GM10266 (cell line): ENCODE results near the gene TEKTIP1.

Experiments used
- DNase-seq: peaks from one replicate; pipeline ENCODE4 v3.0.0; 2012; ENCODE audit errors: extremely low spot score
- TF ChIP-seq, protein P1 (sequence below): IDR thresholded peaks from 2 replicates; pipeline ENCODE4 v1.5.1; 2012; ENCODE audit warnings: mild to moderate bottlenecking, low read depth; ENCODE audit not compliant: control insufficient read depth, insufficient read depth; ENCODE audit errors: missing control alignments

The TEKTIP1 gene

DNA sequence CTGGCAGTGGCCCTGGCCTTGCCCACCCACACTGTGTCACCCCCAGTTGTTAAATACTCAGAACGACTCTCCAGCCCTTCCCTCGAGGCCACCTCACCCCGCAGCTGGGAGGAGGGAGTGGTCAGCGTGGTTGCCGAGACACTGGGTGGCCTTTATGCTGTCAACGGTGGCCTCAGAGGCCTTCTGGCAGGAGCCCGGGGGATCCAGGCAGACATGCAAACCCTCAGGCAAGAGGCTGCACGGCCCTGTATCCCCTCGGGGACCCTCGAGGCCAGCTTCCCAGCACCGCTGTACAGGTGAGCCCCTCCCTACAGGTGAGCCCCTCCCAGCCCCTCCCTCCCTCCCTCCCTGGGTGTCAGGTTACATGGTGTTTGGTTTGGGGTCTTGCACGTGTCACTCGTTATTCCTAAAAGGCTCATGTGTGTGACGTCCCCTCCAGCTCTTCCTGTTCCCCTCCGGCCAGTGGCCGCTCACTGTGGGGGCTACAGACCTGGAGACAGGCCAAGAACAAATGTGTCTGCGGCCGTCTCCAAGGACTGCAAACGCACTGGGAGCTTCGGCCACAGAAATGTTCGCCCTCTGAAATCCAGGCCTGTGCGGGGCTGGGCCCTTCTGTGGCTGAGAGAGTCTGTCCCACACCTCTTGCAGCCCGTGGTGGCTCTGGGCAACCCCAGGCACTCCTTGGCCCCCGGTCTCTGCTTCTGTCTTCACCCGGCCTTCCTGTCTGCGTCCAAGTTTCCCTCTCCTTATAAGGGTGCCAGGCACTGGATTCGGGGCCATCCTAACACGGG is at the start of gene TEKTIP1:
Gene TEKTIP1, plus strand, starts transcription at position 210 of the 791 bp plus-strand sequence. Its CDS starts 4 bp downstream, at position 214.
- DNase-seq: no peak
- TF ChIP-seq, protein P1, sequence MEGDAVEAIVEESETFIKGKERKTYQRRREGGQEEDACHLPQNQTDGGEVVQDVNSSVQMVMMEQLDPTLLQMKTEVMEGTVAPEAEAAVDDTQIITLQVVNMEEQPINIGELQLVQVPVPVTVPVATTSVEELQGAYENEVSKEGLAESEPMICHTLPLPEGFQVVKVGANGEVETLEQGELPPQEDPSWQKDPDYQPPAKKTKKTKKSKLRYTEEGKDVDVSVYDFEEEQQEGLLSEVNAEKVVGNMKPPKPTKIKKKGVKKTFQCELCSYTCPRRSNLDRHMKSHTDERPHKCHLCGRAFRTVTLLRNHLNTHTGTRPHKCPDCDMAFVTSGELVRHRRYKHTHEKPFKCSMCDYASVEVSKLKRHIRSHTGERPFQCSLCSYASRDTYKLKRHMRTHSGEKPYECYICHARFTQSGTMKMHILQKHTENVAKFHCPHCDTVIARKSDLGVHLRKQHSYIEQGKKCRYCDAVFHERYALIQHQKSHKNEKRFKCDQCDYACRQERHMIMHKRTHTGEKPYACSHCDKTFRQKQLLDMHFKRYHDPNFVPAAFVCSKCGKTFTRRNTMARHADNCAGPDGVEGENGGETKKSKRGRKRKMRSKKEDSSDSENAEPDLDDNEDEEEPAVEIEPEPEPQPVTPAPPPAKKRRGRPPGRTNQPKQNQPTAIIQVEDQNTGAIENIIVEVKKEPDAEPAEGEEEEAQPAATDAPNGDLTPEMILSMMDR: no peak

DNA sequence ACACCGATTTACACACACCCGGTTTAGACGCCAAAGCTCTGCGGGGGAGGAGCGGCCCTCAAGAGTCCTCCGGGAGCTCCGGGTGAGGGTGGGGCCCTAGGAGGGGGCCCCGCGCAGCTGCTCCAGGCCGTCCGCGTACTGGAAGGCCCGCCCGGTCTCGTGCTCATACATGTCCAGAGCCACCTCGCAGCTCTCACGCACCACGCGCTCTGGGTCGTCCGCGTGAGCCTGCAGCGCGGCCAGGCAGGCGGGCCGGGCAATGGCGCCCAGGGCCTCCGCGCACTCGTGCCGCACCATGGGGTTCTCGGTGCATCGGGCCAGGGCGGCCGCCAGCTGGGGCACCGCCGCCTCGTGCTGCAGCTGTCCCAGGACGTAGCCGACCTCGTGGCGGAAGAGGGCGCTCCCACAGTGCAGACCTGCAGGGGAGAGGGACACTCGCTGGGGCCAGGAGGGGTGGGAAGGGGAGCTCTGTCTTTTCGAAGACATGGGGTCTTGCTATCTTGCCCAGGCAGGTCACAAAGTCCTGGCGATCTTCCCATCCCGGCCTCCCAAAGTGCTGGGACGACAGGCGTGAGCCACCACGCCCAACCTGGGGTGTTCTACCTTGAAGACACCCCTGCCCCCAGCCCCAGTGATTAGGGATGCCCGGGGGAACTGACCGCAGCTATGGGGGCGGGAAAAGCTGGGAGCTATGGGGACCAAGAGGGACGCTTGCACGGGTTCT is 47.4 kb upstream of the TEKTIP1 start:
- TF ChIP-seq, protein P1: no peak
- no peak for DNase-seq

DNA sequence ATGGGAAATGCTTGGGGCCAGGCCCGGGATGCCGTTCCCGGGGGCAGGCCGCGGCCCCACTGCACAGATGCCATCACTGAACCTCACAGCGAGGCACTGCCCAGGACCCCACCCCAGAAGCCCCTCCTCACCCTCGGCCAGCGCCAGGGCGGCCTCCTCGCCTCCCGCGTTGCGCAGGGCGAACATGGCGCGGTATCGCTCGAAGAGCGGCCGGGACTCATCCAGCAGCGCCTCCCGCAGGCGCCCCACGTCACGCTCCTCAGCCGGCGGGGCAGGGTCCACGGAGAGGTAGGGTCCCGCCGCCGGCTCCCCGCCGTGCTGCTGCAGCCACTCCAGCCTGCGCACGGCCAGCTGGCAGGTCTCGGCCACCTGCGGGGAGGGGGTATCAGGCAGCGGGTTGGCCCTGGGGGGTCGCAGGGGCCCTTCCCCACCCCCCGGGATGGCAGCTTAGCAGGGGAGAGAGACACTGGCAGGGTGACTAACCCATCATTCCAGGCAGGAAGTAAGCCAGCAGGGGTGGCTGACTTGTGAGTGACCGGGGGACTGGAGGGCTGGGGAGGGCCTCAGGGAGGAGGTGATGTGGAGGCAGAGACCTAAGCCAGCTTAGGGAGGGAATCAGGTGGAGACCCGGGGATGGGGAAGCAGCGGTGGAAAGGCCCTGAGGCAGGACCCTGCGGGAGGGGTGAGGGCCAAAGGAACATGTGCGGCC is 46.7 kb upstream of the TEKTIP1 start:
- no peak for DNase-seq
- TF ChIP-seq, protein P1: no peak

DNA sequence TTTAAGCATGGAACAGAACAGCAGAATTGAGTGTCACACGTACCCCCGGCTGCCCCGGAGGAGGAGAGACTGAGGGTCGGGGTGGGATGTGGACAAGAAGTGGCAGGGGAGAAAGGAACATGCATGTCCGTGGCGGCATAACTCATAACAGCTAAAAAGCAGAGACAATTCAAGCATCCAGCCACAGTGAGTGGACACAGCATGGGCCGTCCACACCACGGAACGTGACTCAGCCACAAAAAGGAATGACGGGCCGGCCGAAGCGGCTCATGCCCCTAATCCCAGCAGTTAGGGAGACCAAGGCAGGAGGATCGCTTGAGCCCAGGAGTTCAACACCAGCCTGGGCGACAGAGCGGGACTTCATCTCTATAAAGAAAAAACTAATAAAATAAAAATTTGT is 46.1 kb upstream of the TEKTIP1 start:
- DNase-seq: no peak
- TF ChIP-seq, protein P1: no peak

DNA sequence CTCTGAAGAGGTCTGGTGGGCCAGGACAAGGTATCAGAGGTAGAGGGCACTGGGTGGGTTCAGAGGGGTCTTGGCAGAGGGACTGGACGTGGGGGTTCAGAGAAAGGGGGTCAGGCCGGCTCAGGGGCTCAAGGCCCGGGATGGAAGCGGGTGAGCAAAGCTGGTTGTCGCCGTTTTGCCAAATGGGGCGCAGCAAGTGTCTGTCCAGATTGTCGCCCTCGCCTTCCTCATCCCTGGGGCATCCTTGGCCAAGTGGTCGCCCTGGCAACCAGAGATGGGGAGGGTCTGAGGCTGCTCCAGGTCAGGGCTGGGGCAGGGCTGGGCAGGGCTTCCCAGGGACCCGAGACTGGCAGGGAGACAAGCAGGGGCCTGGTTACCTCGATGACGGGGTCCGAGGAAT is 45.3 kb upstream of the TEKTIP1 start:
- no peak for DNase-seq
- TF ChIP-seq, protein P1: no peak

DNA sequence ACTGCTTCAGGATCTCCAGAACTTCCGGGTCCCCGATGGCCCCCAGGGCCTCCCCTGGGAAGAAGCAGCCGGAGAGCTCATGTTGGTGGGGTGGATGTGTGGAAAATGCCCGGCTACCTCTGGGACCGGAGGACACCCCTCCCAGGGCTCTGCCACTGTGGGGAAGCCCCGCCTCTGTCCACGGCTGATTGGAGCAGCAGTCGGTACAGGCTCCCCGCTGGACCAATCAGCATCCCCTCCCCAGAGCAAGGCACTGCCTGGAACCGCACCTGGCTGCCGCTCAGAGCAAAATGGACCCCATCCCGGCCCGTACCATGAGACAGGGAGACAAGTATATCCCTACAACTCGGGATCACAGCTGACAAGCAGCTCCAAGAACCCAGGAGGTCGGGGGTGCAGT is 44.9 kb upstream of the TEKTIP1 start:
- TF ChIP-seq, protein P1: no peak
- DNase-seq: peak; percentile 75
